CD4-positive, CD25-positive, alpha-beta regulatory T cell (primary cell): ENCODE data around the gene C10orf90. TPM values are rescaled to one million over a fixed set of nuclear protein-coding genes. Genes with fewer than 3 reads are reported as not detected.

Experiments
- ATAC-seq, 2 donors: fragments of 150-1000 bp; cut with Tn5 transposase; one replicate each; pipeline ENCODE4 v1.10.0; 2021; ENCODE audit warnings: low read depth in 2 of 2, moderate number of reproducible peaks in 2 of 2, moderate library complexity in 1 of 2
- DNase-seq, 3 donors: peaks; one replicate each; pipeline versions ENCODE4 v3.0.0 to v3.0.0-alpha.2; 2012 to 2022; ENCODE audit warnings: mixed read lengths in 1 of 3
- H3K27ac ChIP-seq: one replicate; pipeline ENCODE4 v1.7.0; 2013; ENCODE audit warnings: mild to moderate bottlenecking, low read length; ENCODE audit not compliant: insufficient read depth, poor library complexity, severe bottlenecking
- H3K27me3 ChIP-seq: one replicate; pipeline ENCODE4 v1.7.0; 2013; ENCODE audit warnings: low read length; ENCODE audit not compliant: control insufficient read depth, insufficient read depth
- H3K36me3 ChIP-seq: one replicate; pipeline ENCODE4 v1.7.0; 2013; ENCODE audit warnings: mild to moderate bottlenecking, low read length, moderate library complexity; ENCODE audit not compliant: control insufficient read depth, insufficient read depth
- H3K4me1 ChIP-seq: 2 replicates; pipeline ENCODE4 v1.7.0; 2013; ENCODE audit warnings: mild to moderate bottlenecking, low read length; ENCODE audit not compliant: insufficient read depth, control insufficient read depth, poor library complexity, severe bottlenecking
- H3K4me3 ChIP-seq: one replicate; pipeline ENCODE4 v1.7.0; 2013; ENCODE audit warnings: low read depth, mild to moderate bottlenecking, low read length, moderate library complexity
- H3K9me3 ChIP-seq, 2 experiments: 1 replicate in 1 of 2; 2 replicates in 1 of 2; pipeline ENCODE4 v1.7.0; 2013; ENCODE audit warnings: low read length in 2 of 2, mild to moderate bottlenecking in 1 of 2, moderate library complexity in 1 of 2; ENCODE audit not compliant: control insufficient read depth in 2 of 2
- H3K27ac Mint-ChIP-seq, 3 donors: one replicate each; pipeline ENCODE4 v1.8.0; 2020 to 2022; ENCODE audit warnings: mild to moderate bottlenecking in 3 of 3, mixed read lengths in 3 of 3, moderate library complexity in 2 of 3
- H3K27me3 Mint-ChIP-seq: one replicate; pipeline ENCODE4 v1.8.0; 2022; ENCODE audit warnings: mild to moderate bottlenecking, mixed read lengths
- H3K36me3 Mint-ChIP-seq: one replicate; pipeline ENCODE4 v1.8.0; 2020; ENCODE audit warnings: mixed read lengths
- H3K4me1 Mint-ChIP-seq, 4 donors: one replicate each; pipeline ENCODE4 v1.8.0; 2020 to 2022; ENCODE audit warnings: mixed read lengths in 4 of 4, mild to moderate bottlenecking in 1 of 4
- H3K4me3 Mint-ChIP-seq, 4 donors: one replicate each; pipeline ENCODE4 v1.8.0; 2020 to 2022; ENCODE audit warnings: mild to moderate bottlenecking in 4 of 4, mixed read lengths in 4 of 4, moderate library complexity in 3 of 4
- H3K9me3 Mint-ChIP-seq, 7 donors: one replicate each; pipeline ENCODE4 v1.8.0; 2020 to 2022; ENCODE audit warnings: mixed read lengths in 7 of 7, mild to moderate bottlenecking in 3 of 7, moderate library complexity in 2 of 7
- polyA plus RNA-seq, 4 donors: library from polyadenylated mRNA; unstranded; fragments of 300-500 nt; fragmentation: Illumina TruSeq; gene quantifications; one replicate each; pipeline ENCODE4 v1.2.3, GENCODE V29; 2021
- total RNA-seq: library from RNA; stranded (reverse); gene quantifications from one replicate; pipeline ENCODE4 v1.2.3, GENCODE V29; 2022

Gene C10orf90
- total and polyA plus RNA-seq, 5 donors from 2014 or later: not detected

DNA sequence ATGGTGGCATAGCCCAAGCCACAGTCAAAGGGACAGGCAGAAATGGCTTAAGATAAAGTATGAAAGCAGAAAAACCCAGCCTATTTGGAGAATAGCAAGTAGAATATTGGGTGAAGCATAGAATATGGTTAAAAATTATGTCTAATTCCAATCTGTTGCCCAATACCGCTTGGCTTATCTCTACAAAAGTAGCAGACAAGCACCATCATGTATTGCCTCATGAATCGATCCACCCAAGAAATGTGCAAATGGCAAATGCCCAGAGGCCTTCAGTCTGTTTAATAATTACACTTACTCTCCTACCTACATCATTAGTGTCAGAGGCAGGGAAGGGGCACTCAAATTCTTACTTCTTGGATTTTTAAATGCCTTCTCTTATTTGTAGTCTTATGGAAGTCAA, 151.3 kb downstream of the C10orf90 start:
- no peaks in the 10 kb centered on the region for H3K36me3 Mint-ChIP-seq

DNA sequence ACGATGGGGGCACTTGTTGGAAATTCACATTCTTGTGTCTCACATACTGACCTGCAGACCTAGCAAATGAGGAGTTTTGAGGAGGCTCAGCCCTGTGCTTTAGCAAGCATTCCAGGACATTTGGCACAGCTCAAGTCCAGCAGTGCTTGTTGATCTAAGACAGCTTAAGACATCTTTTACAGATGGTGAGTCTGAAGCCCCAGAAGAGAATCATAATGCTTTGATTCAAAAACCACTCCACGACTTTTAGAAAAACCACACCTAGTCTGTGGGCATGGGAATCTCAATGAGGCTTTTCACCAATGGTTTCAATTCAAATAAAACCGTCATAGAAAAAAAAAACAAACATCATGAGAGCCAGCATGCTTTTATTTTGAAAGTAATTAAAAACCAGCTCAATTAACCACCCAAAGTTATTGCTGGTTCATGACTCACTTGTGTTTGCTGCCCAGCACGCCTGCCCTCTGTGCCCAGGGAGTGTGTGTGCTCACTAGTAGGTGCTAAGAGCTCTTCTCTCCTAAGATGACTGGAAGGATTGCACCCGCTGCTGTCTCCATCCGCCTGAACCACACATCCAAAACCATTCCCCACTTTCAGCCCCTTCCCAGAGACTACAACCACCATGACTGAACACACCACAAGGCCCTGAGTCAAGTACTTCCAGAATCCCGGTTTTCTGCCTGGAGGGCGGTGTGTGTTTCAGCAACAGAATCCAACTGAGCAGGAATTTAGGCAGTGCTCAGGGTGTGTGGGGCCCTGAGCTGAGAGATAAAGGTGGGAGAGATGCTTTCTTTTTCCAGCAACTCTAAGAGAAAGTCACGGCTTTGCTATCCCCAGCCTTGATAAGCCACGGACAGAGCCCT, 152.0 kb downstream of the C10orf90 start:
- no peak for DNase-seq
- peaks cover 2% of the 10 kb centered on the region for H3K27me3 ChIP-seq
- H3K4me3 ChIP-seq: no peak overlapping the region

More for the DNA sequence above, 151.3 kb downstream of the C10orf90 start:
- Mint-ChIP-seq H3K4me3 (no peak overlapping the region), H3K27me3 (peaks cover 4% of the 10 kb centered on the region), H3K4me1 (no peaks in the 10 kb centered on the region), H3K27ac (no peak overlapping the region), H3K9me3 (no peaks in the 10 kb centered on the region)
- Histone ChIP-seq H3K27me3 (peaks cover 2% of the 10 kb centered on the region), H3K4me3 (no peak overlapping the region), H3K27ac (no peak overlapping the region), H3K4me1 (no peaks in the 10 kb centered on the region), H3K9me3 (no peaks in the 10 kb centered on the region), H3K36me3 (no peaks in the 10 kb centered on the region)
- ATAC-seq (no peak), DNase-seq (no peak)

DNA sequence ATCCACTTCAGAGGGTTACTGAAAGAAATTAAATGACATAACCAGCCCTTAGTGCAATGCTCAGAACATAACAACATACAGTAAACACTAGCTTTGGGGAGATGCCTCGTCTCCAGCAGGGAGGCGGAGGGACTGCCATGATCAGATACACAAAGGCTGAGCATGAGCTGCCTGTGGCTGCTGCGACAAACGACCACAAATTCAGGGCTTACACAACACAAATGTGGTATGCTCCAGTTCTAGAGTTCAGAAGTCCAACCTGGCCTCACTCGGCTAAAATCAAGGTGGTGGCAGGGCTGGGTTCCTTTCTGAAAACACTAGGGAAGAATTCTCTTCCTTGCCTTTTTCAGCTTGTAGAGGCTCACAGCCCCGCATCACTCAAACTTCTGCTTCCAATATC, 154.0 kb downstream of the C10orf90 start:
- DNase-seq (no peak), ATAC-seq (no peak)
- Histone ChIP-seq H3K4me3 (no peak overlapping the region), H3K27me3 (no peaks in the 10 kb centered on the region), H3K27ac (no peak overlapping the region), H3K36me3 (no peaks in the 10 kb centered on the region), H3K4me1 (no peaks in the 10 kb centered on the region), H3K9me3 (no peaks in the 10 kb centered on the region)
- no peaks in the 10 kb centered on the region for H3K4me1 Mint-ChIP-seq
- peaks cover 0 to 2% (median 0%) of the 10 kb centered on the region in 7 donors for H3K9me3 Mint-ChIP-seq
- no peak overlapping the region for H3K4me3 Mint-ChIP-seq
- H3K27ac Mint-ChIP-seq: no peak overlapping the region
- H3K36me3 Mint-ChIP-seq: no peaks in the 10 kb centered on the region
- H3K27me3 Mint-ChIP-seq: peaks cover 4% of the 10 kb centered on the region

More for the DNA sequence above, 152.0 kb downstream of the C10orf90 start:
- Mint-ChIP-seq H3K9me3 (no peaks in the 10 kb centered on the region), H3K27me3 (peaks cover 4% of the 10 kb centered on the region), H3K36me3 (no peaks in the 10 kb centered on the region), H3K4me3 (no peak overlapping the region), H3K4me1 (no peaks in the 10 kb centered on the region), H3K27ac (no peak overlapping the region)
- Histone ChIP-seq H3K36me3 (no peaks in the 10 kb centered on the region), H3K27ac (no peak overlapping the region), H3K4me1 (no peaks in the 10 kb centered on the region), H3K9me3 (no peaks in the 10 kb centered on the region)
- ATAC-seq: no peak

DNA sequence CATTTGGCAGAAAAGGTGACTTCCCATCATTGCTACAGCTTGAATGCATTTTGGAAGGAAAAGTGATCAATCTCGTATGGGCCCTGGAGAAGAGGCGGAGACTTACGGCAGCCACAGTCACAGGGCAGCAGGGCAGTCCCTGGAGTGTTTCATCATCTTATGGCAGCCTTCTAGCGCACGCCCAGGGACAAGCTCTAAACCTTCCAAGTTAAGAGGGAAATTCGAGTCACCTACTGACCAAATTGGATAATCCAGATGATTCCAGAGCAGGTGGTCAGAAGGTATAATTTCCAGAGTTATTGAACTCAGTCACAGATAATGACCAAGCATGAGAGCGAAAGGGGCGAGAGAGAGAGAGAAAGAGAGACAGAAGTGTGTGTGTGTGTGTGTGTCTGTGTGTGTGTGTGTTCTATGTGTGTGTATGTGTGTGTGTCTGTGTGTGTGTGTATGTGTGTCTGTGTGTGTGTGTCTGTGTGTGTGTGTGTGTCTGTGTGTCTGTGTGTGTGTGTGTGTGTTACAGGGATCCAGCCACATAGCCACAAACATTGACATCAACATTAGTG, 158.5 kb downstream of the C10orf90 start:
- H3K4me3 Mint-ChIP-seq: no peak overlapping the region
- no peaks in the 10 kb centered on the region for H3K4me1 Mint-ChIP-seq

DNA sequence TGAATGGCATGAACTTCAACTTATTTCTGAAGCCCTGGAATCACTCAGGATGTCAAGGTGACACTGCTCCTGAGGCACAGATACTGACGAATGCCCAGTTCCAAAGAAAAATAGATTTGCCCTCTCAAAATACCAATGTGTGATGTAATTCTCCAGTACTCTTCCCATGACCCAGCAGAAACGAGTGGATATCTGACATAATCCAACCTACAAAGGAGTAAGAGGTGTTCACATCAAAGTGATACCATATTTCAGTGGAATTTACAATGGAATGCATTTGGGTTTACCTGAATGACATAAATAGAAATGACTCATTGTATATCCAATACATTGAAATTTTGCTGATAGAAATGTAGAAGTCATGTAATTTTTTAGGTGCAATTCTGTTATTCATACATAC, 161.3 kb downstream of the C10orf90 start:
- no peaks in the 10 kb centered on the region for H3K36me3 ChIP-seq
- DNase-seq (no peak), ATAC-seq (no peak)
- Mint-ChIP-seq H3K4me3 (no peak overlapping the region), H3K9me3 (peaks cover 0 to 2% (median 0%) of the 10 kb centered on the region in 7 donors), H3K27me3 (no peaks in the 10 kb centered on the region), H3K36me3 (no peaks in the 10 kb centered on the region), H3K27ac (no peak overlapping the region), H3K4me1 (peaks cover 0 to under 1% (median 0%) of the 10 kb centered on the region in 4 donors)
- no peaks in the 10 kb centered on the region for H3K27me3 ChIP-seq
- no peaks in the 10 kb centered on the region for H3K4me1 ChIP-seq
- no peaks in the 10 kb centered on the region for H3K9me3 ChIP-seq
- H3K27ac ChIP-seq: no peak overlapping the region
- H3K4me3 ChIP-seq: no peak overlapping the region

More for the DNA sequence above, 158.5 kb downstream of the C10orf90 start:
- H3K27me3 ChIP-seq: no peaks in the 10 kb centered on the region
- Mint-ChIP-seq H3K27ac (no peak overlapping the region), H3K9me3 (peaks cover 0 to 2% (median 0%) of the 10 kb centered on the region in 7 donors), H3K36me3 (no peaks in the 10 kb centered on the region), H3K27me3 (no peaks in the 10 kb centered on the region)
- H3K9me3 ChIP-seq: no peaks in the 10 kb centered on the region
- no peak overlapping the region for H3K4me3 ChIP-seq
- no peaks in the 10 kb centered on the region for H3K36me3 ChIP-seq
- H3K4me1 ChIP-seq: no peaks in the 10 kb centered on the region
- DNase-seq (no peak), ATAC-seq (no peak)
- H3K27ac ChIP-seq: no peak overlapping the region

DNA sequence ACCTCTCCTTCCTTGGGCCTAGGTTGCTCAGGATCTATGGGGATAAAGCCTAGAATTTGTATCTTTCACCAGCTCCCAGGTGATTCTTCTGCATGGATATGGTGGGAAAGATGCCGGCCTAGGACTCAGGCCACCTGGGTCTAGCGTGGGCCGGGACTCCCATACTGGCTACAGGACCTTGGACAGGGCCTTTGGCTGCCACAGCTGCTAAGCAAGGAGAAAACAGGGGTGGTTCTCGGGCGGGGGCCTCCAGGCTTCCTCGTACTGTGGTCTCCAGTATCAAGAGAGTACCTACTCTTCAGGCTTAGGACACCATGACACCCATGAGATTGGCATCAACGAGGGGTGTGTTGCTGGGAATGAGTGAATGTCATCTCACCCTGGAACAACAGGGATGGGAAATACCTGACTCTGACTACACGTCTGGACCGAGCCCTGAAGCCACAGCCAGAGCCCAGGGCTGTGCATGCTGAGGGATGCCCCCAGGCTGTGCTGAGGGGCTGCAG, 161.9 kb downstream of the C10orf90 start:
- no peak overlapping the region for H3K4me3 Mint-ChIP-seq
- H3K27ac ChIP-seq: no peak overlapping the region
- no peaks in the 10 kb centered on the region for H3K27me3 ChIP-seq
- H3K36me3 ChIP-seq: no peaks in the 10 kb centered on the region
- no peaks in the 10 kb centered on the region for H3K9me3 ChIP-seq
- no peak overlapping the region for H3K4me3 ChIP-seq
- ATAC-seq: no peak
- no peak for DNase-seq
- no peak overlapping the region for H3K27ac Mint-ChIP-seq
- H3K27me3 Mint-ChIP-seq: no peaks in the 10 kb centered on the region
- H3K4me1 ChIP-seq: no peaks in the 10 kb centered on the region
- no peaks in the 10 kb centered on the region for H3K36me3 Mint-ChIP-seq
- peaks cover 0 to 3% (median 0%) of the 10 kb centered on the region in 4 donors for H3K4me1 Mint-ChIP-seq
- peaks cover 0 to 2% (median 0%) of the 10 kb centered on the region in 7 donors for H3K9me3 Mint-ChIP-seq

DNA sequence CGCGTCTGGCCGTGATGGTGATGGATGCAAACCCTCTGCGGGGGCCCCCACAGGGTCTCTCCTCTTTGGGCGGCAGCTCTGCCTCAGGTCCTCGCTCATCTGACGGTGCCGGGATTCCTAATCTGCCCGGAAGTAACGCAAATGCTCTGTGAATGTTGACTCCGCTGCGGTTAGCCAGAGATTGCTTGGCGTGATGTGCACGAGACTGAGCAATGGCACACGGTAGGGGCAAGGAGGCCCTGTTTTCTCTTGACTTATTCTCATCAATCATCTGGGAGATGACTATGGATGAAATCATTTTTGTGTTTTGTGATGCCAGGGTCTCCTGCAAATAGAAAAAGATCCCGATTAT, 165.8 kb downstream of the C10orf90 start:
- no peak overlapping the region for H3K4me3 Mint-ChIP-seq
- no peak for ATAC-seq
- Histone ChIP-seq H3K27ac (no peak overlapping the region), H3K9me3 (no peaks in the 10 kb centered on the region), H3K4me1 (no peaks in the 10 kb centered on the region), H3K27me3 (no peaks in the 10 kb centered on the region), H3K4me3 (no peak overlapping the region), H3K36me3 (no peaks in the 10 kb centered on the region)
- H3K4me1 Mint-ChIP-seq: peaks cover 0 to 3% (median 0%) of the 10 kb centered on the region in 4 donors
- H3K27ac Mint-ChIP-seq: no peak overlapping the region
- no peak for DNase-seq
- H3K27me3 Mint-ChIP-seq: no peaks in the 10 kb centered on the region
- no peaks in the 10 kb centered on the region for H3K36me3 Mint-ChIP-seq
- H3K9me3 Mint-ChIP-seq: no peaks in the 10 kb centered on the region
